ENCODE measurements around the gene PAQR4.

GRCh38 chr16:2949705-2950352 lies 19.3 kb upstream of the PAQR4 start:
- TF ChIP-seq CTCF (IDR thresholded peaks at IDR 0.05) (no peak), ZFX (IDR thresholded peaks at IDR 0.05; ENCODE audit: borderline replicate concordance) (no peak)
